HG03066 (cell line): Measurements from ENCODE around the gene ETV1.
"Not testable (repeated sequence)": the region's sequence is repeated elsewhere in the genome, so short reads cannot be mapped to it uniquely, and the experiment has no call there.

Experiments
- ATAC-seq: cut with Tn5 transposase; IDR thresholded peaks from one replicate; pipeline ENCODE4 v1.9.1; 2021; ENCODE audit warnings: low read depth; ENCODE audit not compliant: unreplicated experiment

The ETV1 gene

DNA sequence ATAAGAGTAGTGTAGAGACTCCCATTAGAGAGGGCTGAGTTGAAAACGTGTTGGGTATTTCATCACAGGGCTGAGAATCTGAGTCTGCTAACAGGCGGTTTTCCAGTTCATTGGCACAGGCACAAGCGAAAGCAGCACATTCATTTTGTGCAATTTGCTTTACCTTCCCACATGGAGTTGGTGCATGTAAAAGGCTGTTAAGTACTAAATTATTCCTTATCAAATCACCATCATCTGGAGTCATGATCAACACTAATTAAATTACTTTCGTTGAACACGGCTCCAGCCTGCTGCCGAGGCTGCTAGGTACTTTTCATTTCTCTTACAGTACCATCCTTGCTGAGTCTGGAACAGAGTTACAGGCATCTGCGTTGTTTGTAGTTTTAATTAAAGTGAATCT, 43.8 kb downstream of the ETV1 start:
- no peak for ATAC-seq

- no peak for ATAC-seq
Measured at GRCh38 chr7:13933536-13933935, 55.9 kb downstream of the ETV1 start.

GRCh38 chr7:13933091-13933490, 56.4 kb downstream of the ETV1 start:
- no peak for ATAC-seq

DNA sequence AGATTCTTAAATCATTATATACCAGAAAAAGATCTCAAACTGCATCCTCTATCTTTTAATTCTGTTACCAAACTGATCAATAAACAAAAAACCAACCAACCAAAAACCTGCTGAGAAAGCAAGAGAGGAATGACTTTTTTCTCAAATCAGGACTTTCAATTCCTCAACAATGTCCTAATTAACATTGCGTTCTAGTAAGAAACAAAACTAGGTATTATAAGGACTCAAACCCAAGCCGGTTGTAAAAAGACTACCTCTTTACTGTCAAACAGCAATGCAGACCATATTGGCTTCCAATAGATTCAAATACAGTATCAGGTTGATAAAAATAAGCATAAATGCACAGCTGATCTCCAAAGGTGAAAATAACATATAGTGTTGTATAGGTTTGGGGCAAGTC, 57.3 kb downstream of the ETV1 start:
- ATAC-seq: no peak

- ATAC-seq: no peak
Measured at GRCh38 chr7:13921062-13921461, 68.4 kb downstream of the ETV1 start.

GRCh38 chr7:13920053-13920697, 69.3 kb downstream of the ETV1 start:
- ATAC-seq: no peak

DNA sequence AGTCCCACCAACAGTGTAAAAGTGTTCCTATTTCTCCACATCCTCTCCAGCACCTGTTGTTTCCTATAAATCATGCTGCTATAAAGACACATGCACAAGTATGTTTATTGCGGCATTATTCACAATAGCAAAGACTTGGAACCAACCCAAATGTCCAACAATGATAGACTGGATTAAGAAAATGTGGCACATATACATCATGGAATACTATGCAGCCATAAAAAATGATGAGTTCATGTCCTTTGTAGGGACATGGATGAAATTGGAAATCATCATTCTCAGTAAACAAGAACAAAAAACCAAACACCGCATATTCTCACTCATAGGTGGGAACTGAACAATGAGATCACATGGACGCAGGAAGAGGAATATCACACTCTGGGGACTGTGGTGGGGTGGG, 71.1 kb downstream of the ETV1 start:
- ATAC-seq: not testable (repeated sequence)

DNA sequence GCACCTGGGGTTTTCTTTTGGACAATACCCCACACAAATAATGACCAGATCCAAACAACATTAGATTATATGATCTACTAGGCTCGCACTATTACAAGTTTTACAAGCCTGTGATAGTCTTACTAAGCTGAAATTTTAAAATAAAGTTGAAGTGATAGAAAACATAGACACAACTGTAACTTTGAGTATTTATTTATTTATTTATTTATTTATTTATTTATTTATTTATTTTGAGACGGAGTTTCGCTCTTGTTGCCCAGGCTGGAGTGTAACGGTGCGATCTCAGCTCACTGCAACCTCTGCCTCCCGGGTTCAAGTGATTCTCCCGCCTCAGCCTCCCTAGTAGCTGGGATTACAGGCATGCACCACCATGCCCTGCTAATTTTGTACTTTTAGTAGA, 72.4 kb downstream of the ETV1 start:
- ATAC-seq: not testable (repeated sequence)

DNA sequence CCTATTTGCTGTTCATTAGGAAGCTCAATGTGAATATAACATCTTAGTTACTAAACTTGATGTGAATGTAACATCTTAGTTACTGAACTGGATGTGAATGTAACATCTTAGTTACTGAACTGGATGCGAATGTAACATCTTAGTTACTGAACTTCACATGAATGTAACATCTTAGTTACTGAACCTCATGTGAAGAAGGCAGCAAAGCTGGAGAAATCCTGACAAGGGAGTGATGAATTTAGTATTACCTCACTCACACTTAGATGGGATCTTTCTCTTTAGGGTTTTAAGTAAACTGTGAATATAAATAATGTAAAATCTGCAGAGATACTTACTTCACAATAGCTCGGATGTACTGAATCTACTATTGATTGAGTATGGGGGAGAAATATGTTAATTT, 73.6 kb downstream of the ETV1 start:
- no peak for ATAC-seq

DNA sequence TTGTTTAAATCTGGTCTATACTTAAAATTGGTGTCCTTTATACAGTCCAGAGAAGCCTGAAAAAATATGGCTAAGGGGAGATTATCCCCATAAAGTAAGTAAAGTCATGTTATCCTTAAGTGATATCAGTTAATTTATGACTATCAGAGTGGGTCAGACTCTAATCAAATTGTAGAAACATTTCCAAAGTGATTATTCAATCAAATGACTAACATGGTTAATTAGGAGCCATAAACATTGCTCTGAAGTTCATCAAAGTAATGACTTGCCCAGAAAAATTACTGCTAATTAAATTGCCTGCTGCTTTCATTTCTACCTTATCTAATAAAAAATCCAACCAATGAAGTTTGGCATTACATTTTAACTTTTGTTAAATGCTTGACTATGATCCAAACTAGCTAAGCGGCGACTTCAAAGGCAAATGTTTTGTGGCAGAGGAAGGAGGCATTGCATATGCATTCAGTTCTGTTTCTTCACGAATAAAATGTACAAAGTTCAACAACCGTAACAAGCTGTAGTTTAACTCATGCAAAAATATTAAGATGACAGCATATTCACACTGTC, 76.7 kb downstream of the ETV1 start:
- no peak for ATAC-seq

GRCh38 chr7:13911909-13912308, 77.6 kb downstream of the ETV1 start:
- ATAC-seq: no peak

DNA sequence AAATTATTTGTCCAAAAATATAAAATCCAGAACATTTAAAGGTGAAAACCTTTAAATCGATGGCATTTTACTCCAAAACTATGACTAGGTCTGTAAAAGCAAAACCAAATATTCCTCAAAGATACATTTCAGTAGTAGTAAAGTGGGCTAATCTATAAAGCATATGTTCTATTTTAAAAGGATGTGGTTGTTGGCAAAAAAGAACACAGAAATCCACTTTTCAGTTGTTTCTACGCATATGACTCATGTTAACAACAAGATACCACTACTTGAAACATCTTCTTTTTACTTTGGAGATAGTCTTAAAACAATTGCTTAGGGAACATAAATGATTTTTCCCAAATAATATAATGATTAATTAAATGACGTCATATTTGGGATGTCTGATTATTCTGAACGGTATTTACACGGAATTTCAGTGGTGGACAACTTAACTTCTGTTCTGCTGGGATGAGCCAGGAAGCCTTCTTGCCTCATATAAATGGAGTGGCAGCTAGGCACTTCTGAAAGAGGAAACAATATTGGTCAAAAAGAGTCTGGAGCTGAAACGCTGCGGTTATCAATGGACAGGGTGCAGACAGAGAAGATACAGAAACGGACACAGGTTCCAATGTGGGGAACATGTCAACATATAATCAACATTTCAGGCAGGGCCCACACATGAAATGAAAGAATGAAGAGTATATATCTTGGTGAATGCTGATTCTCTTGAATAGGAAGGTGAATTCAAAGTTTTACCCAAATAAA, 78.5 kb downstream of the ETV1 start:
- no peak for ATAC-seq

DNA sequence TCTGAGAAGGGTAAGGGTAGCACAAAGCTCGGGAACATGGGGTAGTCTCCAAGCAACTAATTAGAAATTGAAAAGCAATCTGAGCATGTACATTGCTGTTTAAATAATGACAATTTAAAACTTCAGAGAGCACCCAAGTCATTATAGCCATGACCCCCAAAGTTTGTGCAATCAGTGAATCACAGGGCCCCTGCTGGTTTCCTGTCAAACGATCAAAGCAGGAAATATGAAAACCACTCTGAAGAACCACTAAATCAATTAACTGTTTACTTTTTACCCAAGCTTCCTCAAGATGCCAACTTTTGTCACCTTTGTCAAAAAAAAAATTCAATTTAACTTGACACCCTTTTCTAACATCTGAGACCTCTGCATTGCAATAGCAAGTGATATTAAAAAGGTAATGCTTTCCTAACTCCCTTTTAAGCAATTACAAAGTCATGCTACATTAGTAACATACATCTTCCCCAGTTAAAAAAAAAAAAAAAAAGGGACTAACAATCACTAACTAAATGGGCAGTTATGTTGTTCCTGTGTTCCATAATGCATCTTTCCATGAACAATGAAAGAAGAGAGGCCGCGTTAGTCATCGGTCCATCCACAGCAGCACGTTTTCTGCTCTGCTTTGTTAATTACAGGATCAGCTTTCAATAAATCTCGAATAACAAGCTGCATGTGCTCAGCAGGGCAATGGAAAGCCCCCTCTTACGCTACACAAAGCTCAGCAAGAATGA, 80.6 kb downstream of the ETV1 start:
- ATAC-seq: no peak

- ATAC-seq: no peak
Measured at GRCh38 chr7:13907831-13908230, 81.6 kb downstream of the ETV1 start.

GRCh38 chr7:13904689-13905088, 84.8 kb downstream of the ETV1 start:
- no peak for ATAC-seq

DNA sequence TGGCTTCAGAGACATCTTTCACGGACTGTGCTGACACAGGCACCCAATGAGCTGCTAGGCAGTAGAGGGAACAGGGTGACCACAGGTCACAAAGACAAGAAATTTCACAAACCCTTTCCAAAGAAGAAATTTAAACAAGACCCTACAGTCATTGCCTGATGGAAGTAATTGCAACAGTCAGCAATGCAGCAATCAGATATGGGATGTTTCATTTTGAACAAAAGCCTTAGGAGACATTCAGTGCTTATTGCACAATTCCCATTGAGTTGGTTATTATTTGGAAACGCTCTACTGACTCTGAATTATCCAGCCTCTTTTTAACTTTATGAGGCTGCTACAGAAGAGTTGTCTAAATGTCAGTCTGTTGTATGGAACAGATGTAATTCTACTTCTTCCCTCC, 85.5 kb downstream of the ETV1 start:
- no peak for ATAC-seq

- no peak for ATAC-seq
Measured at GRCh38 chr7:13901577-13901976, 87.9 kb downstream of the ETV1 start.

- no peak for ATAC-seq
Measured at GRCh38 chr7:13898957-13899670, 90.4 kb downstream of the ETV1 start.

GRCh38 chr7:13897819-13898218, 91.6 kb downstream of the ETV1 start:
- no peak for ATAC-seq

- ATAC-seq: no peak
Measured at GRCh38 chr7:13894954-13895353, 94.5 kb downstream of the ETV1 start.

GRCh38 chr7:13894377-13894776, 95.1 kb downstream of the ETV1 start:
- ATAC-seq: no peak
